Skeletal muscle satellite cell (primary cell): ENCODE data around the gene SRBD1.

Experiments used
- H3K27me3 ChIP-seq: 2 replicates; pipeline ENCODE4 v1.7.0; 2013; ENCODE audit warnings: low read length; ENCODE audit not compliant: control insufficient read depth, insufficient read depth
- H3K36me3 ChIP-seq: 2 replicates; pipeline ENCODE4 v1.7.0; 2013; ENCODE audit warnings: mild to moderate bottlenecking, control low read depth, low read length; ENCODE audit not compliant: insufficient read depth
- H3K4me1 ChIP-seq: 2 replicates; pipeline ENCODE4 v1.7.0; 2013; ENCODE audit warnings: low read length; ENCODE audit not compliant: control insufficient read depth, insufficient read depth
- H3K4me2 ChIP-seq: 2 replicates; pipeline ENCODE4 v1.7.0; 2013; ENCODE audit warnings: mild to moderate bottlenecking, low read length
- H3K4me3 ChIP-seq: 2 replicates; pipeline ENCODE4 v1.7.0; 2013; ENCODE audit warnings: low read length
- H3K9ac ChIP-seq: 2 replicates; pipeline ENCODE4 v1.7.0; 2013; ENCODE audit warnings: mild to moderate bottlenecking, low read depth, low read length, moderate library complexity
- H3K9me3 ChIP-seq: replicated peaks from 2 replicates; pipeline ENCODE4 v1.7.0; 2013; ENCODE audit warnings: mild to moderate bottlenecking, control low read depth, low read length

The SRBD1 gene

GRCh38 chr2:45647986-45648520, 37.0 kb upstream of the SRBD1 start:
- no peaks in the 10 kb centered on the region for H3K9me3 ChIP-seq
- H3K36me3 ChIP-seq = no peaks in the 10 kb centered on the region
- no peak overlapping the region for H3K9ac ChIP-seq
- H3K4me1 ChIP-seq = peaks cover 18% of the 10 kb centered on the region
- H3K4me2 ChIP-seq = no peak overlapping the region
- H3K4me3 ChIP-seq = no peak overlapping the region
- peaks cover 2% of the 10 kb centered on the region for H3K27me3 ChIP-seq

GRCh38 chr2:45647356-45647755, 36.3 kb upstream of the SRBD1 start:
- Histone ChIP-seq H3K9ac (no peak overlapping the region), H3K4me3 (no peak overlapping the region), H3K36me3 (no peaks in the 10 kb centered on the region), H3K27me3 (peaks cover 9% of the 10 kb centered on the region), H3K4me2 (no peak overlapping the region), H3K4me1 (peaks cover 11% of the 10 kb centered on the region), H3K9me3 (no peaks in the 10 kb centered on the region)

GRCh38 chr2:45646289-45646688, 35.2 kb upstream of the SRBD1 start:
- Histone ChIP-seq H3K4me2 (no peak overlapping the region), H3K9me3 (no peaks in the 10 kb centered on the region), H3K4me3 (no peak overlapping the region), H3K9ac (no peak overlapping the region), H3K27me3 (peaks cover 14% of the 10 kb centered on the region), H3K36me3 (no peaks in the 10 kb centered on the region), H3K4me1 (peaks cover 9% of the 10 kb centered on the region)

- H3K27me3 ChIP-seq = peaks cover 36% of the 10 kb centered on the region
- H3K4me3 ChIP-seq = peak overlapping the region; percentile 76
- H3K36me3 ChIP-seq = no peaks in the 10 kb centered on the region
- peak overlapping the region; percentile 94 for H3K4me2 ChIP-seq
- peaks cover 5% of the 10 kb centered on the region for H3K4me1 ChIP-seq
- peak overlapping the region; percentile 83 for H3K9ac ChIP-seq
- no peaks in the 10 kb centered on the region for H3K9me3 ChIP-seq
These were observed 32.8 kb upstream of the SRBD1 start for GRCh38 chr2:45643543-45644542.

GRCh38 chr2:45643095-45643494, 32.0 kb upstream of the SRBD1 start:
- H3K36me3 ChIP-seq = no peaks in the 10 kb centered on the region
- H3K4me3 ChIP-seq = peak overlapping the region; percentile 76
- peak overlapping the region; percentile 94 for H3K4me2 ChIP-seq
- H3K9me3 ChIP-seq = no peaks in the 10 kb centered on the region
- H3K27me3 ChIP-seq = peaks cover 43% of the 10 kb centered on the region
- peaks cover 5% of the 10 kb centered on the region for H3K4me1 ChIP-seq
- peak overlapping the region; percentile 83 for H3K9ac ChIP-seq

GRCh38 chr2:45640576-45640975, 29.5 kb upstream of the SRBD1 start:
- peaks cover 11% of the 10 kb centered on the region for H3K4me1 ChIP-seq
- H3K4me3 ChIP-seq = no peak overlapping the region
- H3K9me3 ChIP-seq = no peaks in the 10 kb centered on the region
- no peaks in the 10 kb centered on the region for H3K36me3 ChIP-seq
- peaks cover 51% of the 10 kb centered on the region for H3K27me3 ChIP-seq
- no peak overlapping the region for H3K4me2 ChIP-seq
- H3K9ac ChIP-seq = no peak overlapping the region

- H3K4me1 ChIP-seq = peaks cover 6% of the 10 kb centered on the region
- no peak overlapping the region for H3K4me3 ChIP-seq
- H3K4me2 ChIP-seq = no peak overlapping the region
- H3K27me3 ChIP-seq = peaks cover 56% of the 10 kb centered on the region
- H3K36me3 ChIP-seq = no peaks in the 10 kb centered on the region
- H3K9ac ChIP-seq = no peak overlapping the region
- H3K9me3 ChIP-seq = no peaks in the 10 kb centered on the region
These were observed 26.4 kb upstream of the SRBD1 start for GRCh38 chr2:45637440-45637839.

- H3K9me3 ChIP-seq = no peaks in the 10 kb centered on the region
- no peak overlapping the region for H3K4me2 ChIP-seq
- H3K4me3 ChIP-seq = no peak overlapping the region
- peaks cover 61% of the 10 kb centered on the region for H3K27me3 ChIP-seq
- H3K9ac ChIP-seq = no peak overlapping the region
- no peaks in the 10 kb centered on the region for H3K36me3 ChIP-seq
- peaks cover 6% of the 10 kb centered on the region for H3K4me1 ChIP-seq
These were observed 24.9 kb upstream of the SRBD1 start for GRCh38 chr2:45636008-45636407.

GRCh38 chr2:45634223-45634622, 23.2 kb upstream of the SRBD1 start:
- Histone ChIP-seq H3K4me1 (peaks cover 6% of the 10 kb centered on the region), H3K9ac (no peak overlapping the region), H3K9me3 (no peaks in the 10 kb centered on the region), H3K27me3 (peaks cover 61% of the 10 kb centered on the region), H3K36me3 (no peaks in the 10 kb centered on the region), H3K4me3 (no peak overlapping the region), H3K4me2 (no peak overlapping the region)

GRCh38 chr2:45631955-45632354, 20.9 kb upstream of the SRBD1 start:
- H3K4me2 ChIP-seq = no peak overlapping the region
- no peak overlapping the region for H3K4me3 ChIP-seq
- H3K27me3 ChIP-seq = peaks cover 46% of the 10 kb centered on the region
- H3K4me1 ChIP-seq = no peaks in the 10 kb centered on the region
- no peaks in the 10 kb centered on the region for H3K36me3 ChIP-seq
- no peak overlapping the region for H3K9ac ChIP-seq
- no peaks in the 10 kb centered on the region for H3K9me3 ChIP-seq

GRCh38 chr2:45631319-45631718, 20.3 kb upstream of the SRBD1 start:
- Histone ChIP-seq H3K9me3 (no peaks in the 10 kb centered on the region), H3K9ac (no peak overlapping the region), H3K27me3 (peaks cover 46% of the 10 kb centered on the region), H3K4me3 (no peak overlapping the region), H3K4me1 (no peaks in the 10 kb centered on the region), H3K4me2 (no peak overlapping the region), H3K36me3 (no peaks in the 10 kb centered on the region)
